GM20431 (cell line): ENCODE data around the gene PNMA6A.
"Not testable (repeated sequence)": the region's sequence is repeated elsewhere in the genome, so short reads cannot be mapped to it uniquely, and the experiment has no call there.

Experiments used
- in situ Hi-C: fragments of 300-500 bp; cut with MseI, MboI; formaldehyde crosslinking; loops from one replicate; pipeline ENCODE4 v1.15.0; 2020; ENCODE audit warnings: low sequenced_read_pairs; ENCODE audit not compliant: unreplicated experiment

Gene PNMA6A

DNA sequence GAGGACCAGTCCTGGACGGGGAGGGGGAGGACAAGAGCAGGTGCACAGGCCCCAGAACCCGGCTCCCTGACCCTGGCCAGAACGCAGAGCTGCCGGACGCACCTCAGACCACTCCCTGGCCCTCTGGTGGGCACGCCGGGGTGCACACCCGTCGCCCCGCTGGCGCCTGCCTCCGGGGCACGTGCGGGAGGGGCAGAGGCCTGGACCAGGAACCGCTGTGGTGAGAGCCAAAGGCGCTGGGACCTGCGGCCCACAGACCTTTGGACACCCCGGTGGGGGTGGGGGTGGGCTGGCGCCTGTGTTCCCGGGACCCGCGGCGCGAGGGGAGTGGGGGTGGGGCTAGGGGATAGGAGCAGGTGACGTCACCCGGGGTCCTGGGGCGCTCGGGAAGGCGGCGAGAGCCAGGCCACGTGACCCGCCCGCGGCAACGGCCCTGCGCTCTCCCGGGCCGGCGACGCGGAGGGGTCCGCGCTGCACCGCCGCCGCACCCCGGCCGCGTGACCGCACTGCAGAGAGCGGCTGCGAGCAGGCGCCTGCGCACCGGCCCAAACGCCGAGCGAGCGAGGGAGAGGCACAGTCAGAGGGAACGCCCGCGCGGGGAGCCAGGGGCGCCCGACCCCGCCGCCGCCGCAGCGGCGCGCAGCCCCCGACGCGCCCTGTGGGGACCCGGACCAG lies at the start of gene PNMA6A:
PNMA6A (plus strand) TSS at position 546 of the 675 bp plus-strand sequence. CDS start 609 bp downstream, outside the sequence.
- in situ Hi-C loops, result not testable (repeated sequence)

DNA sequence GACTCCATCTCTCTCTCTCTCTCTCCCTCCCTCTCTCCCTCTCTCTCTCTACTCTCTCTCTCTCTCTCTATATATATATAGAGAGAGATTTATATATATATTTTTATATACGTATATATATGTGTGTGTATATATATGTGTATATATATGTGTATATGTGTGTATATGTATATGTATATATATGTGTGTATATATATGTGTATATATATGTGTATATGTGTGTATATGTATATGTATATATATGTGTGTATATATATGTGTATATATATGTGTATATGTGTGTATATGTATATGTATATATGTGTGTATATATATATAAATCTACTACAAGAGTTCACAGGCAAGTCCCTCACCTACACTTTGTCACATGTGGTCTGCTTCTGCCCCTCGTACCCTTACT lies 45.8 kb upstream of the PNMA6A start:
- in situ Hi-C loops, result not testable (repeated sequence)

DNA sequence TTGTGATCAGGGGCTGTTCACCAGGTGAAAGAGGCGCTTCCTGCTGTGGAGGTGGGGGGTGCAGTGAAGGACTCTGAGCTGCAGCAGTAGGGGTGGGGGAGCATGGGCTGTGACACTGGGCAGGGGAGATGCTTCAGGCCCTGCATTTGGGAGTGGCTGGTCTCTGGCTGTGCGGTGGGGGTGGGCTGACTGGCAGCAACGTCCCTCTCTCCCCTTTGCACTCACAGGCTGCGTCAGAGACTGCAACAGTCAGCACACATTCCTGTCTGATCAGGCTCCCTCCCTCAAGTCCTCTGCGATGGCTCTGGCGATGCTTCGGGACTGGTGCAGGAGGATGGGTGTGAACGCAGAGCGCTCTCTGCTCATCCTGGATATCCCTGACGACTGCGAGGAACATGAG lies 43.8 kb upstream of the PNMA6A start:
- in situ Hi-C loops, result not testable (repeated sequence)

DNA sequence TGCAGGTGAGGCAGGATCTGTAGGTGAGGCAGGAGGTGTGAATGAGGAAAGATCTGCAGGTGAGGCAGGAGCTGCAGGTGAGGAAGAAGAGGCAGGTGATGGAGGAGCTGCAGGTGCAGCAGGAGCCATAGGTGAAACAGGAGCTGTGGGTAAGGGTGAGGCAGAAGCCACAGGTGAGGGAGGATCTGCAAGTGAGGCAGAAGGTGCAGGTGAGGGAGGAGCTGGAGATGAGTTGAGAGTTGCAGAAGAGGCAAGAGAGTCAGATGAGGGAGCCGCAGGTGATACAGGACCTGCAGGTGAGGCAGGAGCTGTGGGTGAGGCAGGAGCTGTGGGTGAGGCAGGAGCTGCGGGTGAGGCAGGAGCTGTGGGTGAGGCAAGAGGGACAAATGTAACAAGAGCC lies 43.1 kb upstream of the PNMA6A start:
- in situ Hi-C loops, result no loop called here

DNA sequence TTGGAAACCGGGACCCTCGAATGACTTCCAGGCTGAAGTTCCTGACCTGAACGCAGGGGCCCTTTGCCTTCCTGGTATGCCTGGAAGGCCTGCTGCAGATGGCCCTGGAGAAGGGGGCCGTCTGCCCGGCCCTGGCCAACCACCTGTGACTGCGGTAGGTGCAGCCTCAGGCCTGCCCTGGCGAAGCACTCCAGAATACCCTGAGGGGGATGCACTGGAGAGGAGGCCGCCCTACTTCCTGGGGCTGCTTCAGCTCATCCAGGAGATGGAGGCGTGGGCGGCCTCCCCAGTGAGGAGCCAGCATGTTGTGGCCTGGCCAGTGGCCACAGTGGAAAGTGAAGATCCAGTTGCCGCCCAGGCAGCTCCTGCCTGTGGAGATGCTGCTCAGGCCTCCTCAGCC lies 42.4 kb upstream of the PNMA6A start:
- in situ Hi-C loops, result no loop called here

DNA sequence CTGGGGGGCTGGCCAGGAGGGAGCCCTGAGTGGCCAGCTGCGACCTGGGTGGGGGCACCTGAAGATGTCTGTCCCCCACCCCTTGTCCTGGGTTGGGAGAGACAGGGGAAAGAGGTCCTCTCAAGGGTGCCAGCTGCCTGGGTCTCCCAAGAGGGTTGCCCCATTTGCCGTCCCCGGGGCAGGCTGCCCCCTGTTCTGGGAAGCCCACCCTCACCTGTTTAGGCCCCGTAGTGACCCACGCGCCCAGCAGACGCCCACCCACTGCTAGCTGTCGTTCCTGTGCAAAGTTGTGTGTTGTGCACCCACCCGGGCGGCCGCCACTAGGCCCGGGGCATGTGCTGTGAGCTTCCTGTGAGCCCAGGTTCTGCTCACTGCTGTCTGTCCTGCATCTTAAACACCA lies 41.5 kb upstream of the PNMA6A start:
- in situ Hi-C loops, result no loop called here

DNA sequence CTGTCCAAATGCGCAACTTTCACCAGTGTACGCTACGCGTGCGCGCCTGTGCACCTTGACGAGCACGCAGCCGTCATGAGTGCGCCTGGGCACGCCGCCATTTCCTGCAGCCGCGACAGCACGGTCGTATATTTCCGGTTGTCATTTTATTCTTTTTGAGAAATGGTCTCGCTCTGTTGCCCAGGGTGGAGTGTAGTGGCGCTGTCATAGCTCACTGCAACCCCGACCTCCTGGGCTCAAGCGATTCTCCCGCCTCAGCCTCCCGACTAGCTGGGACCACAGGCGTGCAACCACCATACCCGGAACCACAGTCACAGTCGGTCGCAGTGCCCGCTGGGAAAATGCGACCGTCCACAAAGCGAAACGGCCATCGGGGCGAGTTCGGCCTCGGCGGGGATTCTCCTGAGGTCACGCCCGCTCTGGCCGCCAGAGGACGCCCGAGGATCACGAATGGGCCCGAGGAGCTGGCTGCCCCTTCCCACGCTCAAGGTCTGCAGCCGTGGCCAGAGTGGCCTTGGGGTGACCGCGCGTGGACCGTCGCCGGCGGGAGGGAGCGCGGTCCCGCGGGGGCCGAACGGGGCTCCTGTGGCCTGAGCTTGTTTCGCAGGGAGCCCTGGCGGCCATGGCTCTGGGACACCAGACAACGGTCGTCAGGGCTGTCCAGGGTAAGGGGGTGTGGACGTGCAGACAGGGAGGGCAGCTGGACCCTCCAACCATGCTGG lies 39.7 kb upstream of the PNMA6A start:
- in situ Hi-C loops, result no loop called here

DNA sequence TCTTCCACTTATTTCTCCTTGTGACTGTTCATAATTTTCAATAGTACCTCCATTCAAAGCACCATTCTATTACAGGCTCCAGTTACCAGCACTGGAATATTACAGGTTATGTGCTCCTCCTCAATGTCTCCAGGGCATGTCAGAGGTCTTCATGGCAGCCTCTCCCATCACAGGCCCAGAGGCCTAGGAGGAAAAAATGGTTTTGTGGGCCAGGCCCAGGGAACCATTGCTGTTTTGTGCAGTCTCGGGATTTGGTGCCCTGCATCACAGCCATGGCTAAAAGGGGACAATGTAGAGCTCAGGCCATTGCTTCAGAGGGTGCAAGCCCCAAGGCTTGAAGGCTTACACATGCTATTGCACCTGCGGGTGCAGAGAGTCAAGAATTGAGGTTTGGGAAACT lies 23.2 kb upstream of the PNMA6A start:
- in situ Hi-C loops, result no loop called here

DNA sequence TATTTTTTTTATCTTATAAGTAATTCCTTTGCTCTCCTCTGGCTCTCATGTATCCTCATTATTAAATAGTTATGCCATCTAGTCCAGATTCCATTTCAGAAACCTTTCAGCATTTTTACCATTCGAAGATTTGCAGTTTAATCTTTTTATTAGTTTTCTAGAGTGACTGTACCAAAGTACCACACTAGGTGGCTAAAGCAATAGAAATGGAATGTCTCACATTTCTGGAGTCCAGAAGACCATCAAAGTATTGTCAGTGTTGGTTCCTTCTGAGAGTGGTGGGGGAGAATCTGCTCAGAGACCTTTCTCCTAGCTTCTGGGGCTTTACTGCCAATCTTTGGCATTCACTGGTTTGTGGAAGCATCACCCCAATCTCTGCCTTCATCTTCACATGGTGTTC lies 19.7 kb upstream of the PNMA6A start:
- in situ Hi-C loops, result no loop called here

DNA sequence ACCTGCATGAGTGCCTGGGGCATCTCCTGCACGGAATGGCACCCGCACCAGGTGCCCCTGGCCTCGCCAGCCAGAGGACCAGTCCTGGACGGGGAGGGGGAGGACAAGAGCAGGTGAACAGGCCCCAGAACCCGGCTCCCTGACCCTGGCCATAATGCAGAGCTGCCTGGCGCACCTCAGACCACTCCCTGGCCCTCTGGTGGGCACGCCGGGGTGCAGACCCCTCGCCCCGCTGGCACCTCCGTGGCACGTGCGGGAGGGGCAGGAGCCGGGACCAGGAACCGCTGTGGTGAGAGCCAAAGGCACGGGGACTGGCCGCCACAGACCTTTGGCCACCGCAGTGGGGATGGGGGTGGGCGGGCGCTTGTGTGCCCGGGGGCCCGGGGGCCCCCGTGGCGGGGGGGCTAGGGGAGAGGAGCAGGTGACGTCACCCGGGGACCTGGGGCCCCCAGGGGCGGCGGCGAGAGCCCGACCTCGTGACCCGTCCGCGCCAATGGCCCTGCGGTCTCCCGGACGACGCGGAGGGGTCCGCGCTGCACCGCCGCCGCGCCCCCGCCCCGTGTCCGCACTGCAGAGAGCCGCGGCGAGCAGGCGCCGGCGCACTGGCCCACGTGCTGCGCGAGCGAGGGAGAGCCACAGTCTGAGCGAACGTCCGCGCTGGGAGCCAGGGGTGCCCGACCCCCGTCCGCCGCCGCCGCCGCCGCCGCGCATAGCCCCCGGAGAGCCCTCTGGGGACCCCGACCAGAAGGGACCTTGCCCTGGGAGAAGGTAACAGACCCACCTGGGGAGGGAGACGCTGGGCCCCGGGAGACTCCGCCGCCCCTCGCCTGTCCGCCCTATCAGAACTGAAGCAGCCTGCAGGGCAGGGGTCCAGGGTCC lies 16.1 kb upstream of the PNMA6A start, which contains the start of gene PNMA3:
PNMA3 (plus strand) TSS at position 600 of the 879 bp plus-strand sequence. CDS start 586 bp downstream, outside the sequence.
- in situ Hi-C loops, result no loop called here

DNA sequence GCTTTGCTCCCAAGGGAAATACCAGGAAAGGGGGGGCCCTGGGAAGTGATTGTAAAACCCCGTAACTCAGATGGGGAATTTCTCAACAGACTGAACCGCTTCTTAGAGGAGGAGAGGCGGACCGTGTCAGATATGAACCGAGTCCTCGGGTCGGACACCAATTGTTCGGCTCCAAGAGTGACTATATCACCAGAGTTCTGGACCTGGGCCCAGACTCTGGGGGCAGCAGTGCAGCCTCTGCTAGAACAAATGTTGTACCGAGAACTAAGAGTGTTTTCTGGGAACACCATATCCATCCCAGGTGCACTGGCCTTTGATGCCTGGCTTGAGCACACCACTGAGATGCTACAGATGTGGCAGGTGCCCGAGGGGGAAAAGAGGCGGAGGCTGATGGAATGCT lies 15.0 kb upstream of the PNMA6A start:
- in situ Hi-C loops, result no loop called here

DNA sequence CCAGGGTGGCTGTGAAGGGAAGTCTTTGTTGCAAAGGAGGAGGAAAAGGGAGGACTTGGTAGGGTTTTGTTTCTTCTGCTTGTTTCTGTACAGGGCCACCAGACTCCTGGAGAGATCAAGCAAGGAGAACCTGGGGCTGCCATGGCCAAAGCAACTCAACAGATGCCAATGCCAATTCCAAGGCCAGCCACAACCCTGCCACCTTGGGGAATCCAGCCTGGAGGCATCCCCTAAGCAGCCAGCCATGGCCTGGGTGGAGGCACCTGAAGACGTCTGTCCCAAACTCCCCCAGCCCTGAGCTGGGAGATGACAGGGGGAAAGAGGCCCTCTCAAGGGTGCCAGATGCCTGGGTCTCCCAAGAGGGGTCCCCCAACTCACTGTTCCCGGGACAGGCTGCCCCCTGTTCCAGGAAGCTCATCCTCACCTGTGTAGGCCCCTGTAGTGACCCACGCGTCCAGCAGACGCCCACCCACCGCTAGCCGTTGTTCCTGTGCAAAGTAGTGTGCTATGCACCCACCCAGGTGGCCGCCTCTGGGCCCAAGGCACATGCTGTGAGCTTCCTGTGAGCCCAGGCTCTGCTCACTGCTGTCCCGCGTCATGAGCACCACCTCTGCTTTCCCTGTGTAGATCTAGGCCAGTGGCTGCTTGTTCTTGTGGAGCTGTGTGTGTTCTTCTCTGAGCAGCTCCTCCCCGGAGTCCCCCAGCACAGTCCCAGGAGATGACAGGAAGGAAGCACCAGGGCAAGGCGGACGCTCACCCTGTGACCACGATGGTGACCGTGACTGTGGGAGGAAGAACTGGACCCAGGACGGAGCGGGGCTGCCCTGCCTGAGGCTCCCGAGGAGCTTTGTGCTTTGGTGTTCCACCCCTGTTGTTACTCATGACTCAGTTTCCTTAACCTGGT lies 12.8 kb upstream of the PNMA6A start:
- in situ Hi-C loops, result no loop called here

DNA sequence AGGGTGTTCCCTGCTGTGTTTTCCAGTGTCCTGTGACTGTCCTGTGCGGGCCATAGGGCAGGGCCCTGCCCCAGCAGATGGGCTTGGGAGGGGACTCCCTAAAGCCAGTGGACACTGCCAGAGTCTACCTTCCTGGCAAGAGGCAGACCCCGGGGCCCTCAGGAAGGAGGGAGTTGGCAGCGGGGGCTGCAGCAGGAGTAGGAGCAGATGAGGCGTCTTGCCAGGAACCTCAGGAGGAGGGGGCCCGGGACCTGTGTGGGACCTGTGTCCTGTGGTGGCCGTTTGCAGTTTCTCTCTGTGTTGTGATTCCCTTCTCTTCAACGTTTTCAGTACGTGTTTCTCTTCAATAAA lies 12.2 kb upstream of the PNMA6A start:
- in situ Hi-C loops, result no loop called here

DNA sequence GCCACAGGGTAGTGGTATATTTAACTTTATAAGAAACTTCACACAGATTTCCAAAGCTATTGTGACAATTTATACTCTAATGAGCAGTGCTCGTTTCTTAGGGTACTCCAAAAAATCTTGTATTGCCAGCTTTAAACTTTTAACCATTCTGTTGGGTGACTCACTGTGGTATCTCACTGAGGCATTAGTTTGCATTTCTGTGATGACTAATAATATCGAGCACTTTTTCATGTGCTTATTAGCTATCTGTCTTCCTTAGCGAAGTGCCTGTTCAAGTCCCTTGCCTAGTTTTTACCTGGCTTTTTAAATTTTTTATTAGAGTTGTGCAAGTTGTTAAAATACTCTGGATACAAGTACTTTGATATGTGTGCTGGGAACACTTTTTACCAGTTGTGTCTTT lies 10.5 kb upstream of the PNMA6A start:
- in situ Hi-C loops, result no loop called here

DNA sequence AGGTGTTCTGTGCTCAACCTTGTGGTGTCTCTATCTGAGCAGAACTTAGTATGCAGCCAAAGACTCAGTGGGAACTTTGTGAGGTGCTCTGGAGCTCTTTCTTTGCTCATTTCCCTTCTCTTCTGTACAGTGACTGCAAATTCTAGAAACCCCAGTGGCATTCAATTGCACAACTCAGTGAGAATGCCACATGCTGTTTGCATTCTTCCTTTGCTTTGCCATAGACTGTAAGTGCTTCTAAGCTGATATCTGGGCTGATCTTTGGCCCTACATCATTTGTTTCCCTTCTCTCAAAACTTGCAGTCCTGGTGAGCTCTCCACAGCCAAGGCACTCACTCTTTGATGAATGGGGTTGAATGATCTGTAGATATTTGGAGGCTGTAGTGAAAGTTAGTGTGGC lies 8.9 kb upstream of the PNMA6A start:
- in situ Hi-C loops, result no loop called here

DNA sequence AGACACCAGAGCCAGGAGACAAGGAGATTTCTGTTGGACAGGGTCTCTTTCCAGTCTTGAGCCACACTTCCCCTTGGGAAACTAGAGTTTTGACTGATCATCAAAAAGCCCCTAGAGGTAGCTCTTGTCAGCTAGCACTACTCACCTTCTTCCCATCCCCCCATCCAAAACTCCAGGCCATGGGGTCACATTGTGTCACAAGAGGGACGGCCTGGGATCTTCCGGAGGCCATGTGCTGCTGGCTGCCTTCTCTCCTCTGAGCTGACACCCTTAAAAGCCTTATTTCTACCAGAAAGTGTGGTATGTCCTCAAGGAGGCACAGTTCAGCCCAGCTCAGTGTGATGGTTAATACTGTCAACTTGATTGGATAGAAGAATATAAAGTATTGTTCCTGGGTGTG lies 8.2 kb upstream of the PNMA6A start:
- in situ Hi-C loops, result no loop called here

DNA sequence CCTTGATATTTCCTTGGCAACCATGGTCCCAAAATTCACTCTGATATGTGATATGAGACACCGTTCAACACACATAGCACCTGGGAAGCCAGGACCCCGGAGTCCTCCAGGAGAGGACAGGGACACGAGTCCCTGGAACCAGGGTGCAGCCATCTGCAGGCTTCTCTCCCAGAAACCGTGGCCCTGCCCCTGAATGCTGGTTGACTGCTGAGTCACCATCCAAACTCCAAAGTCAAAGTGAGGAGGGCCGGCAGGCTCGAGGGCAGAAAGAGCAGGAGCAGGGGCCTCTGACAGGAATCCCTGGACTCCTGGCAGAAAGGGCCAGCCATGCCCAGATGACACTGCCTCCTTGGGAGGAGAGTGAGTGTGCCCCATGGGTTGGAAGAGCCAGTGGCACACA lies 6.9 kb upstream of the PNMA6A start:
- in situ Hi-C loops, result no loop called here

DNA sequence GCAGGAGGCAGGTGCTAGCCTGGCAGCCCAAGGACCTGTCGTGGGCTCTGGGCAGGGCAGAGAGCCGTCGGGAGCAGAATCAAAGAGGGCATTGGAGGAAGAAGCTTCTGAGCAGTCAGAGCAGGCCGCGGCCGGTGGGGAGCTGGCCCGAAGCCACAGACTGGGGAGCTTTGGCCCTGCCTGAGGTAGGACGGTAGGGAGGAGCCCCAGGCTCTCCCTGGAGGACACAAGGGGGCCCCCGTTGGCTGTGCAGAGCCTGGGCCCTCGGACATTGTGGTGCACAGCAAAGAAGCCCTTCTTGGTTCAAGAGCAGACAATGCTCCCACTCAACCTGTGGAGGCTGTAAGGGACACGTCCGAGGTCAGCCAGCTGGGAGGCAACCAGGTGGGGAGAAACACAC lies 5.9 kb upstream of the PNMA6A start:
- in situ Hi-C loops, result not testable (repeated sequence)

DNA sequence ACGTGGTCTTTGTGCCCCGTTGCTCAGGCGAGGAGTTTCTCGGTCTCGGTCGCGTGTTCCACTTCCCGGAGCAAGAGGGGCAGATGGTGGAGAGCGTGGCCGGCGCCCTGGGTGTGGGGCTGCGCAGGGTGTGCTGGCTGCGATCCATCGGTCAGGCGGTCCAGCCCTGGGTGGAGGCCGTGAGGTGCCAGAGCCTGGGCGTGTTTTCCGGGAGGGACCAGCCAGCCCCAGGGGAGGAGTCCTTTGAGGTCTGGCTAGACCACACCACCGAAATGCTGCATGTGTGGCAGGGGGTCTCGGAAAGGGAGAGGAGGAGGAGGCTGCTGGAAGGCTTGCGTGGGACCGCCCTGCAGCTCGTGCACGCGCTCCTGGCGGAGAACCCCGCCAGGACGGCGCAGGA lies 1.1 kb downstream of the PNMA6A start:
- in situ Hi-C loops, result not testable (repeated sequence)
